ENCODE measurements around the gene SERF1A. TPM values are rescaled to one million over a fixed set of nuclear protein-coding genes. Genes with fewer than 3 reads are reported as not detected.
"Not testable (repeated sequence)": the region's sequence is repeated elsewhere in the genome, so short reads cannot be mapped to it uniquely, and the experiment has no call there.

Gene SERF1A
- total RNA-seq (10 to 100 TPM in 3 of 7 donors, 1 to 10 TPM in 4; 3.0 to 18.5 (median 8.3) TPM), polyA plus RNA-seq (1 to 10 TPM; 3.1 to 3.9 TPM)
- long read RNA-seq, donor 1, partial matches to known transcripts = 0 of 3 reads
- long read RNA-seq, donor 1, other reads (novel, unspliced or antisense) = 1 of 3 reads
- long read RNA-seq, donor 2, transcript SERF1A-201 (3 exons, 963 nt) = major isoform, 24 of 34 reads
- long read RNA-seq, donor 2, transcript SERF1A-205 (3 exons, 663 nt) = minor isoform, 8 of 34 reads
- long read RNA-seq, donor 2, partial matches to known transcripts = 0 of 34 reads
- long read RNA-seq, donor 2, other reads (novel, unspliced or antisense) = 0 of 34 reads
- long read RNA-seq, donor 3, transcript SERF1A-201 (3 exons, 963 nt) = major isoform, 6 of 11 reads
- long read RNA-seq, donor 3, transcript SERF1A-205 (3 exons, 663 nt) = minor isoform, 5 of 11 reads
- long read RNA-seq, donor 3, partial matches to known transcripts = 0 of 11 reads
- long read RNA-seq, donor 3, other reads (novel, unspliced or antisense) = 0 of 11 reads

DNA sequence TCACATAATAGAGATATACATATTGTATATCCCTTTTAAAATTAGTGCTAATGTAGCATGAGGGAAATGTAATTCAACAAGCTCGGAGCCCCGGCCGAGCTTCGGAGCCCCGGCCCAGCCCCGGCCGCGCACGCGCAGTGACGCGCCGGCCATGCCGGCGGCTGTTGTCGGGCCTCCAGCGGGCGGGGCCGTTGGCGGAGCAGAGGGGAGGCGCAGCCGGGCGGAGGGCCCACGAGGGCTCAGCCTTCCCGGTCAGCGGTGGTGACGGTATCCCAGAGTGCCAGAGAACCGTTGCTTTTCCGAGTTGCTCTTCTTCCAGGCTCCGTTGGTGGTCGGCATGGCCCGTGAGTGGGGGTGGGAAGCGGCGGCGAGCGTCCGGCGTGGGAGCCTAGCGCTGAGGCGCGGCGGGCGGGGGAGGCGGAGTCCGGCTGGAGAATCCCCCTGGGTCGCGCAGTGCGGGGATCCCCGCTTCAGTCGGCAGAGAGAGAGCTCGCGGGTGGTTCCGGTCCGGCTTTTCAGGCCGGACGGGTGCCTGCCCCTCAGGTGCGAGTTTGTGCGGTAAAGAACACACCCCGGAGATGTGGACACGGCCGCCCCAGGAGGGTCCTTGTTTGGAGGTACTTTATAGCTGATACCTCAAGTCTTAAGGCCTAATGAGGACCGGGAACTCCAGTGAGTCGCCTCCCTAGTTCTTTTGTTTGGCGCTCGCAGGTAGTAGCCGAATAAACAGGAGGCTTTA lies at the start of gene SERF1A:
TSS of gene SERF1A (plus strand) at position 137 of the 739 bp plus-strand sequence. CDS start at position 338, 201 bp downstream.
- H3K36me3 ChIP-seq; DNase-seq; H3K27me3 ChIP-seq; H3K4me1 ChIP-seq (ENCODE audit: insufficient read depth); H3K27ac ChIP-seq; H3K4me3 ChIP-seq; H3K9me3 ChIP-seq; intact Hi-C loops (cut with DNase I): not testable (repeated sequence)
- no CpG with 5 or more reads among the region's 66 CpGs for WGBS, 3 donors

DNA sequence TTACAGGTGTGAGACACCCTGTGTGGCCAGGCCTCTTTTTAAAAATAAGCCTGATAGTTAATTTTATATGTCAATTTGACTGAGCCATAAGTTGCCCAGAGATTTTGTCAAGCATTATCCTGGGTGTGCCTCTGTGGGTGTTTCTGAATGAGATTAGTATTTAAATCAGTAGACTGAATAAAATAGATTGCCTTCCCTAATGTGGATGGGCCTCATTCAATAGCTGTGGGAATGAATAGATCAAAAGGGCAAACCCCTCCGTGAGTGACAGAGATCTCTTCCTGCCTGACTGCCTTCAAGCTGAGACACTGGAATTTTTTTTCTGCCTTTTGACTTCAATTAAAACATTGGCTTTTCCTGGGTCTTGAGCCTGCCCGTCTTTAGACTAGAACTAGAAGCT lies 33.7 kb upstream of the SERF1A start:
- intact Hi-C loops (cut with DNase I); H3K27ac ChIP-seq; H3K4me3 ChIP-seq; H3K36me3 ChIP-seq; H3K27me3 ChIP-seq; H3K4me1 ChIP-seq (ENCODE audit: insufficient read depth); DNase-seq; H3K9me3 ChIP-seq: not testable (repeated sequence)
- WGBS, 3 donors = no CpG with 5 or more reads among the region's 2 CpGs

DNA sequence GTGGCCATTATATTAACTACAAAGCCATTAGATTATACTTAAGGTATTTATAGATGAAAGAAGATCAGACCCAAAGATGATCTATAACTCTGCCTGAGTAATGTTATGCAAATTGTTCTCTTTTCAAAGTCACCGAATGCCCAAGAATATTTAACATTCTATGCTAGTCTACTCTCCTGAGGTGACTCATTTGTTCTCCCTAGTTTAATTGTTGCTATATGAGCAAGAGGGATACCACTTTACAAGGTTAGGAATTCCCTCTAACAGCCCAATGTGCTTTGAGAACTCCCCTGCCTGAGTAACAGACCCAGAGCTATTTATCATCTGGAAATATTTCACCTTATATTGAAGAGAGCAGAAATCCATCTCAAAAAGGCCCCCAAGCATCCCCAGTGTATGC lies 29.8 kb upstream of the SERF1A start:
- H3K36me3 ChIP-seq; H3K9me3 ChIP-seq; H3K27ac ChIP-seq; DNase-seq; H3K4me1 ChIP-seq (ENCODE audit: insufficient read depth); H3K4me3 ChIP-seq; intact Hi-C loops (cut with DNase I); H3K27me3 ChIP-seq: not testable (repeated sequence)
- WGBS, 3 donors = no CpG with 5 or more reads among the region's 1 CpG

DNA sequence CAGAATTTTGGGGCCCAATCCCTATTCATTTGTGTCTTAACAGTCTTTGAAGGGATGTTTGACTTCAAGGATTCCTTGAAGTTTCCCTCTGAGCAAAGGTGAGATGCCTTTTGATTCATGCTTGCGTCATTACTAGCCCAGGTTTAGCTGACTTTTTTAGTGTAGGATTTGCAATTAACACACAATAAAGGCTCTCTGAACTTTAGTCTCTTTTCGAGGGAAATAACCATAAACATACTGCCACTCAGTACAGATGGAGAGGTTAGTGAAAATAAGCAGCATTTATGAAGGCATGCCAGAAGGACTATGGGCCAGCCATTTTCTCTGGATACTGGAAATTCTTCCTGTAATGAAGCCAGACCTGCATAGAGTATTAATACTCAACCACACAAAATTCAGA lies 4.4 kb upstream of the SERF1A start:
- H3K27me3 ChIP-seq; H3K27ac ChIP-seq; H3K4me1 ChIP-seq (ENCODE audit: insufficient read depth); H3K4me3 ChIP-seq; H3K9me3 ChIP-seq; intact Hi-C loops (cut with DNase I); H3K36me3 ChIP-seq; DNase-seq: not testable (repeated sequence)
- WGBS, 3 donors = no CpG with 5 or more reads among the region's 2 CpGs

DNA sequence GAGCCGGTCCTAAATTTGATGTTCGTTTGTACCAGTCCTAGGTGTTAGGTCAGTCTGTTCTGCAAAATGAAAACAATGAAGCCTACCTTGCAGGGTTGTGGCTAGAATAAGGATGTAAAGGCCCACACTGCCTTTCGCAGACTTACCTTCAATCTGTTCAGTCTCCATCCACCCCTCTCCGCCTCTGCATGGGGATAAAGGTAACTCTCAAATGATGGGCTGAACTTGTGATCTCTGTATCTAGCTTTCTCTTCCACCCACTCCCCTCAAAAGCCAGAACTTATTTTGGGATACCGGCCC lies 753 bp downstream of the SERF1A start:
- H3K4me1 ChIP-seq (ENCODE audit: insufficient read depth); DNase-seq; H3K27me3 ChIP-seq; H3K4me3 ChIP-seq; H3K36me3 ChIP-seq; H3K9me3 ChIP-seq; intact Hi-C loops (cut with DNase I); H3K27ac ChIP-seq: not testable (repeated sequence)
- WGBS, 3 donors = no CpG with 5 or more reads among the region's 5 CpGs

DNA sequence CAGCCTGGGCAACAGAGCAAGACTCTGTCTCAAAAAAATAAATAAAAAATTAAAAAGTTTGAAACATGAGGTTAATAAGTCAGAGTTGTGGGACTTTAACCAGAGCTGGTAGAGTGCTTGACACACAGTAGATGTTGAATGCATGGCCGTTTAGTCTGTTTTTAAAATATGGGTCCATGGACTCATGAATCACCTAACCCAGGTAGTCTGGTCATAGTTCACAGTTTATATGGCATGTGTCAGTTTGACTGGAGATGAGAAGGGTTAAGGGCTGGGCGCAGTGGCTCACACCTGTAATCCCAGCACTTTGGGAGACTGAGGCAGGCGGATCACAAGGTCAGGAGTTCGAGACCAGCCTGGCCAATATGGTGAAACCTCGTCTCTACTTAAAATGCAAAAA lies 6.2 kb downstream of the SERF1A start:
- H3K9me3 ChIP-seq; intact Hi-C loops (cut with DNase I); DNase-seq; H3K27me3 ChIP-seq; H3K27ac ChIP-seq; H3K4me1 ChIP-seq (ENCODE audit: insufficient read depth); H3K36me3 ChIP-seq; H3K4me3 ChIP-seq: not testable (repeated sequence)
- no CpG with 5 or more reads among the region's 5 CpGs for WGBS, 3 donors

DNA sequence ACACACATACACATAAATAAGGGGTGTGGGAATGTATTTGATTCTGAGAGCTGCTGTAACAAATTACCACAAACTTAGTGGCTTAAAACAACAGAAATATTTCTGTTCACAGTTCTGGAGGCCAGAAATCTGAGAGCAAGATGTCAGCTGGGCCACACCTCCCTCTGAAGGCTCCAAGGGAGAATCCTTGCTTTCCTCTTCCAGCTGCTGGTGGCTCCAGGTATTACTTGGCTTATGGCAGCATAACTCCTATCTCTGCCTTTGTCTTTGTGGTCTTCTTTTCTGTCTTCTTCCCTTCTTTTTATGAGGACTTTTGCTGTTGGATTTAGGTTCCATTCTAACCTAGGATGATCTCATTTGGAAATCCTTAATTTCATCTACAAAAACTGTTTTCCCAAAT lies 16.4 kb downstream of the SERF1A start:
- DNase-seq; intact Hi-C loops (cut with DNase I); H3K27me3 ChIP-seq; H3K4me3 ChIP-seq; H3K27ac ChIP-seq; H3K9me3 ChIP-seq; H3K36me3 ChIP-seq; H3K4me1 ChIP-seq (ENCODE audit: insufficient read depth): not testable (repeated sequence)

DNA sequence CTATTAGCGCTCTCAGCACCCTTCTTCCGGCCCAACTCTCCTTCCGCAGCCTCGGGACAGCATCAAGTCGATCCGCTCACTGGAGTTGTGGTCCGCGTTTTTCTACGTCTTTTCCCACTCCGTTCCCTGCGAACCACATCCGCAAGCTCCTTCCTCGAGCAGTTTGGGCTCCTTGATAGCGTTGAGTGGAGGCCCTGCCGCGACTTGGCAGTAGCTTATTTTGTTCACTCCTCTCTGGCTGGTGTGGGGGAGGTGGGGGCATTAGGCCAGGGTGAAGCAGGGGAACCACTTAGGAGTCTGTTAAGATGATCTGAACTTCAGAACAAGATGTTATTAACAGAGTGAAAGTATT lies 24.7 kb downstream of the SERF1A start:
- H3K9me3 ChIP-seq; H3K36me3 ChIP-seq; DNase-seq; H3K27me3 ChIP-seq; intact Hi-C loops (cut with DNase I); H3K4me1 ChIP-seq (ENCODE audit: insufficient read depth); H3K27ac ChIP-seq; H3K4me3 ChIP-seq: not testable (repeated sequence)
- no CpG with 5 or more reads among the region's 16 CpGs for WGBS, 3 donors

DNA sequence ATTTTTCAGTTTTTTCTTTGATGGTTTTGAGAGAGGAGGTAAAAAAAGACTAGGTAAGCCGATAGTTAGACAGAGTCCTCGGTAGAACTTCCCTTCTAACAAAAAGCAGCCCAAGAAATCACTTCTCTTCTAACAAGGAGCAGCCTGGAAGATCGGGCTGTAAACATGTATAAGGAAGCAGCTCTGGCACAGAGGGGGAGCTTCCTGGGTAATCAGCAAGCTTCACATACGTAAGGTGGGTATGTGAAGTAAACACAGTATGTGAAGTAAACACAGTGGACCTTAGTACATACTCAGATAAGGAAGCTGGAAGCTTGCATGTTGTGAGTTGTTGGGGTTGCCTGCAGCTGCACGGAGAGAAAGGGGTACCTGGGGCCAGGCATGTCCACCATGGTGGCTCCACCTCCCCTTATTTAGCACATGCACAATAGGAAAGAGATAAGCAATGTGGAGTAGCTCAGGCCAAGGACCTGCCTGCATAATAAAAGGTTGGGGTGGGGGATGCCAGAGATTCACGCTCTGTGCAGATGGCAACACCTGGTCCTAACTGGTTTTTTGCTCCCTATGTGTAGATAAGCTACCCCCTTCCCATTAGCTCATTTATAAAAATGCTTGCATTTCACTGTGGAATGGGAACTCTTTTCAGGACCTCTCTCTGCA lies 31.4 kb downstream of the SERF1A start:
- H3K27ac ChIP-seq; H3K9me3 ChIP-seq; H3K27me3 ChIP-seq; H3K4me3 ChIP-seq; DNase-seq; intact Hi-C loops (cut with DNase I); H3K36me3 ChIP-seq; H3K4me1 ChIP-seq (ENCODE audit: insufficient read depth): not testable (repeated sequence)
- no CpG with 5 or more reads among the region's 6 CpGs for WGBS, 3 donors

DNA sequence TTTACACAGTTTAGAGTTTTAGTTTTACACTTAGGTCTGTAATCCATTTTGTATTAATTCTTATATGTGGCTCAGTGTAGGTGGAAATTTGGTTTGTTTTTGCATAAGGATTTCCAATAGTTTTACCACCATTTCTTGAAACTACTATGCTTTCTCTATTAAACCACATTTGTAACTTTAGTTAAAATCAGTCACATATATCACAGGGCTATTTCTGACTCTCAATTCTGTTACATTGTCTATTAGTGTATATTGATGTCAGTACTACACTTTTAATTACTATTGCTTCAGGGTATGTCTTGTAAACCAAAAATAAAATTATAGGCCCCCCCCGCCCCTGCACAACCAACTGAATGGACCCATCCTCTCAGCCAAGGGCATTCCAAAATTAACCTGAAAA lies 32.1 kb downstream of the SERF1A start:
- H3K27me3 ChIP-seq; H3K4me1 ChIP-seq (ENCODE audit: insufficient read depth); H3K4me3 ChIP-seq; intact Hi-C loops (cut with DNase I); H3K36me3 ChIP-seq; H3K9me3 ChIP-seq; H3K27ac ChIP-seq; DNase-seq: not testable (repeated sequence)
- no CpG with 5 or more reads among the region's 1 CpG for WGBS, 3 donors

DNA sequence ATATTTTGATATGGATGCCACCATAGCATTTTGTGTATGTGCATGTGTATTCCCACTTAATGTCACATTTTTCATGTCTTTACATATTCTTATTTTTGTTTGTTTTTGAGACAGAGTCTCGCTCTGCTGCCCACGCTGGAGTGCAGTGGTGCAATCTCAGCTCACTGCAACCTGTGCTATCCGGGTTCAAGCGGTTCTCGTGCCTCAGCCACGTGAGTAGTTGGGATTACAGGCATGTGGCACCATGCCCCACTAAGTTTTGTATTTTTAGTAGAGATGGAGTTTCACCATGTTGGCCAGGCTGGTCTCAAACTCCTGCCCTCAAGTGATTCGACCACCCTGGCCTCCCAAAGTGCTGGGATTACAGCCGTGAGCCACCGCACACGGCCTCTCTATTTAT lies 52.6 kb downstream of the SERF1A start:
- H3K27me3 ChIP-seq; intact Hi-C loops (cut with DNase I); H3K4me3 ChIP-seq; DNase-seq; H3K4me1 ChIP-seq (ENCODE audit: insufficient read depth); H3K36me3 ChIP-seq; H3K27ac ChIP-seq; H3K9me3 ChIP-seq: not testable (repeated sequence)
- WGBS, 3 donors = no CpG with 5 or more reads among the region's 10 CpGs
